Caco-2 (cell line): ENCODE results near the gene POMT1. TPM values are rescaled to one million over a fixed set of nuclear protein-coding genes. Genes with fewer than 3 reads are reported as not detected.

Experiments used
- BruUV-seq: library from RNA; stranded (reverse); fragments of 400-500 nt; replicated peaks from 2 replicates; lab custom pipeline; 2021; lab: Mats Ljungman, UMichigan
- CTCF ChIA-PET: fragments of 300-600 bp; sonication (Branson Sonifier 250); formaldehyde crosslinking; loops from one replicate; lab custom pipeline; 2022; ENCODE audit warnings: antibody characterized with exemption; lab: Charles Lee
- POLR2A ChIA-PET: fragments of 300-600 bp; sonication (Branson Sonifier 250); formaldehyde crosslinking; loops from one replicate; lab custom pipeline; 2022; ENCODE audit warnings: antibody characterized with exemption; lab: Charles Lee
- DNase-seq, 2 experiments: peaks; one replicate each; pipeline versions ENCODE4 v3.0.0 to v3.0.0-alpha.2; 2020 to 2022
- H3K27me3 ChIP-seq: replicated peaks from 2 replicates; pipeline ENCODE4 v1.6.0; 2011; ENCODE audit warnings: low read length; ENCODE audit not compliant: control insufficient read depth, insufficient read depth
- H3K36me3 ChIP-seq: 2 replicates; pipeline ENCODE4 v1.5.1; 2011; ENCODE audit warnings: low read length; ENCODE audit not compliant: control insufficient read depth, insufficient read depth
- H3K4me1 ChIP-seq: fragments of 250-450 bp; sonication (Bioruptor Pico); 2 replicates; pipeline ENCODE4 v1.5.1; 2020; ENCODE audit warnings: mild to moderate bottlenecking
- H3K4me3 ChIP-seq: 2 replicates; pipeline ENCODE4 v1.5.1; 2011; ENCODE audit warnings: low read depth, mild to moderate bottlenecking, control low read depth, low read length
- H3K9me3 ChIP-seq: fragments of 250-450 bp; sonication (Bioruptor Pico); 2 replicates; pipeline ENCODE4 v1.5.1; 2020; ENCODE audit warnings: mild to moderate bottlenecking, moderate library complexity
- H3K27ac Mint-ChIP-seq: one replicate; pipeline ENCODE4 v1.8.0; 2022; ENCODE audit warnings: mixed read lengths; ENCODE audit not compliant: unreplicated experiment
- H3K27me3 Mint-ChIP-seq: one replicate; pipeline ENCODE4 v1.8.0; 2022; ENCODE audit warnings: mixed read lengths; ENCODE audit not compliant: insufficient read depth, unreplicated experiment
- H3K36me3 Mint-ChIP-seq: one replicate; pipeline ENCODE4 v1.8.0; 2022; ENCODE audit warnings: mild to moderate bottlenecking, mixed read lengths; ENCODE audit not compliant: insufficient read depth, unreplicated experiment
- H3K4me1 Mint-ChIP-seq: one replicate; pipeline ENCODE4 v1.8.0; 2022; ENCODE audit warnings: low read depth, mixed read lengths; ENCODE audit not compliant: unreplicated experiment
- H3K4me3 Mint-ChIP-seq: one replicate; pipeline ENCODE4 v1.8.0; 2022; ENCODE audit warnings: mild to moderate bottlenecking, moderate library complexity, mixed read lengths; ENCODE audit not compliant: unreplicated experiment
- H3K9me3 Mint-ChIP-seq: one replicate; pipeline ENCODE4 v1.8.0; 2022; ENCODE audit warnings: mixed read lengths; ENCODE audit not compliant: unreplicated experiment
- intact Hi-C: fragments of 100-400 bp; cut with micrococcal nuclease; formaldehyde crosslinking; loops from one replicate; pipeline ENCODE4 v1.10.0; 2022; ENCODE audit not compliant: unreplicated experiment
- total RNA-seq: library from RNA; stranded (reverse); gene quantifications from 2 replicates; pipeline ENCODE4 v1.2.3, GENCODE V29; 2022
- TF ChIP-seq, protein P1 (sequence below), 2 experiments: fragments of 200-600 bp in 1 of 2; IDR thresholded peaks; 1 replicate in 1 of 2; 2 replicates in 1 of 2; pipeline versions ENCODE4 v1.5.1 to v1.8.0; 2011 to 2022; ENCODE audit warnings: antibody characterized with exemption in 1 of 2, control low read depth in 1 of 2, inconsistent platforms in 1 of 2, low read depth in 1 of 2, low read length in 1 of 2, mild to moderate bottlenecking in 1 of 2, moderate library complexity in 1 of 2; ENCODE audit not compliant: insufficient read depth in 1 of 2, severe bottlenecking in 1 of 2, unreplicated experiment in 1 of 2

Gene POMT1
- total RNA-seq, 1 experiment from 2014 or later, result 44.2 TPM

GRCh38 chr9:131492070-131492469 lies 10.6 kb upstream of the POMT1 start:
- no peak overlapping the region for H3K4me3 Mint-ChIP-seq
- POLR2A ChIA-PET, result no interaction called here

DNA sequence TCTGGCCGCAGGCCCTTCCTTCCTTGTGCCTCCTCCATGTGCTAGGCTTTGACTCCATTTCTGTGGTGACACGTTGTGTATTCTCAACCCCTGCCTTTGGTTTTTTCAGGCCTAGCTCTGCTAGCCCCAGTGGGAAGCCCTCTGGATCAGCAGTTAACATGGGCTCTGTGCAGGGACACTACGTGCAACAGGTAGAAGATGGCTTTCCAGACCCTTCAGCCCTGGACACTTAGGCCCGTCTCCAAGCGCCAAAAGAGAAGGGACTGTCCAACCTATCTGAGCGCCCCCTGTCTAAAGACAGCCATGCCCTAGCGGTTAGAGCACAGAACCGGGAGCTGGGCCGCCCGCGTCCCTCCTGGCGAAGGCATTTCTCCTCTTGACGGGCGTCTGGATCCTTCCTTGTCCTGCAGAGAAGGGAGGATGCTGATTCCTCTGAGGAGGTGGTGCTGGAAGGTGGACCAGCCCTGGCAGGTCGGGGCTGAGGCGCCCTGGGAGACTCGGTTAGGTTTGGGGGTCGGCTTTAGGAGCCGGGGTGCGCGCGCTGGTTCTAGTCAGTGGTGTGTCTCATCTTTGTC lies 8.3 kb upstream of the POMT1 start:
- Mint-ChIP-seq H3K9me3 (no peaks in the 10 kb centered on the region), H3K4me3 (no peak overlapping the region), H3K27me3 (no peaks in the 10 kb centered on the region), H3K27ac (peak overlapping the region; percentile 35), H3K36me3 (peaks cover 96% of the 10 kb centered on the region), H3K4me1 (peaks cover 7% of the 10 kb centered on the region)
- ChIA-PET CTCF (no interaction called here), POLR2A (no interaction called here)
- TF ChIP-seq, protein P1, sequence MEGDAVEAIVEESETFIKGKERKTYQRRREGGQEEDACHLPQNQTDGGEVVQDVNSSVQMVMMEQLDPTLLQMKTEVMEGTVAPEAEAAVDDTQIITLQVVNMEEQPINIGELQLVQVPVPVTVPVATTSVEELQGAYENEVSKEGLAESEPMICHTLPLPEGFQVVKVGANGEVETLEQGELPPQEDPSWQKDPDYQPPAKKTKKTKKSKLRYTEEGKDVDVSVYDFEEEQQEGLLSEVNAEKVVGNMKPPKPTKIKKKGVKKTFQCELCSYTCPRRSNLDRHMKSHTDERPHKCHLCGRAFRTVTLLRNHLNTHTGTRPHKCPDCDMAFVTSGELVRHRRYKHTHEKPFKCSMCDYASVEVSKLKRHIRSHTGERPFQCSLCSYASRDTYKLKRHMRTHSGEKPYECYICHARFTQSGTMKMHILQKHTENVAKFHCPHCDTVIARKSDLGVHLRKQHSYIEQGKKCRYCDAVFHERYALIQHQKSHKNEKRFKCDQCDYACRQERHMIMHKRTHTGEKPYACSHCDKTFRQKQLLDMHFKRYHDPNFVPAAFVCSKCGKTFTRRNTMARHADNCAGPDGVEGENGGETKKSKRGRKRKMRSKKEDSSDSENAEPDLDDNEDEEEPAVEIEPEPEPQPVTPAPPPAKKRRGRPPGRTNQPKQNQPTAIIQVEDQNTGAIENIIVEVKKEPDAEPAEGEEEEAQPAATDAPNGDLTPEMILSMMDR (IDR thresholded peaks at IDR 0.05; ENCODE audit: insufficient read depth in 1 of 2, low read depth in 1 of 2, low read length in 1 of 2, severe bottlenecking in 1 of 2, unreplicated experiment in 1 of 2), result no peak
- Histone ChIP-seq H3K27me3 (no peaks in the 10 kb centered on the region), H3K4me3 (no peak overlapping the region), H3K4me1 (no peaks in the 10 kb centered on the region), H3K36me3 (peaks cover 21% of the 10 kb centered on the region), H3K9me3 (no peaks in the 10 kb centered on the region)
- no TSS peak for BruUV-seq
- intact Hi-C loops, result no loop called here
- no peak for DNase-seq

More at GRCh38 chr9:131492070-131492469, 10.6 kb upstream of the POMT1 start:
- Histone ChIP-seq H3K4me3 (no peak overlapping the region), H3K36me3 (peaks cover 21% of the 10 kb centered on the region), H3K9me3 (no peaks in the 10 kb centered on the region), H3K4me1 (no peaks in the 10 kb centered on the region), H3K27me3 (no peaks in the 10 kb centered on the region)
- Mint-ChIP-seq H3K4me1 (peaks cover 7% of the 10 kb centered on the region), H3K9me3 (no peaks in the 10 kb centered on the region), H3K36me3 (peaks cover 100% of the 10 kb centered on the region), H3K27me3 (no peaks in the 10 kb centered on the region), H3K27ac (peak overlapping the region; percentile 56)
- TF ChIP-seq, protein P1 (IDR thresholded peaks at IDR 0.05; ENCODE audit: insufficient read depth in 1 of 2, low read depth in 1 of 2, low read length in 1 of 2, severe bottlenecking in 1 of 2, unreplicated experiment in 1 of 2), result no peak
- CTCF ChIA-PET, result interaction anchor here (0.6 kb wide), 1 partner anchor 246 kb away, joined by 3 read pairs; no protein-coding TSS in a partner anchor
- intact Hi-C loops, result no loop called here
- DNase-seq, result no peak
- no TSS peak for BruUV-seq

DNA sequence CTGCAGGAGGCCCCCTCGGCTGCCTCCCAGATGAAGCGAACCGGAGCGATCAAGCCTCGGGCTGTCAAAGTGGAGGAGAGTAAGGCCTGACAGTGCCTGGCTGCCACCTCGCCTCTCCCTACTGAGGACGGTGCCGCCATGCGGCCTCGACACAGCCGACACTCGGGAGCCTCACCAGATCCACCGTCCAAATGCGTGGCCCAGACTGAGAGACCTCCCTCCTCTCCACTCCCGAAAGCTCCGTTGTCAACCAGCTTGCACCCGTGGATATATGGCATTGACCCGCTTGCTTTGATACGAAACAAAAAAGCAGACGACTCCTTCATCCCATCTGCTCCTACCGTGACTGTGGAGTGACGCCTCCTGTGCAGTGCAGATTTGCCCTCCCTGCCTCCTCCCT lies 6.9 kb upstream of the POMT1 start:
- Mint-ChIP-seq H3K9me3 (no peaks in the 10 kb centered on the region), H3K27me3 (no peaks in the 10 kb centered on the region), H3K27ac (no peak overlapping the region), H3K4me1 (no peaks in the 10 kb centered on the region), H3K4me3 (no peak overlapping the region), H3K36me3 (peaks cover 96% of the 10 kb centered on the region)
- H3K4me1 ChIP-seq, result no peaks in the 10 kb centered on the region
- no peaks in the 10 kb centered on the region for H3K9me3 ChIP-seq
- no peak overlapping the region for H3K4me3 ChIP-seq
- TF ChIP-seq, protein P1 (IDR thresholded peaks at IDR 0.05; ENCODE audit: insufficient read depth in 1 of 2, low read depth in 1 of 2, low read length in 1 of 2, severe bottlenecking in 1 of 2, unreplicated experiment in 1 of 2), result no peak
- peaks cover 17% of the 10 kb centered on the region for H3K36me3 ChIP-seq
- no TSS peak for BruUV-seq
- H3K27me3 ChIP-seq, result no peaks in the 10 kb centered on the region
- ChIA-PET CTCF (no interaction called here), POLR2A (no interaction called here)
- no peak for DNase-seq
- intact Hi-C loops, result no loop called here
